Liver (tissue), 9 donors: ENCODE data around the gene SFMBT2. TPM values are rescaled to one million over a fixed set of nuclear protein-coding genes. Genes with fewer than 3 reads are reported as not detected.

ENCODE experiments used
- DNase-seq: peaks from one replicate; pipeline ENCODE4 v3.0.0-alpha.2; 2017; ENCODE audit warnings: low spot score
- H3K27ac ChIP-seq, 2 donors: one replicate each; pipeline ENCODE4 v1.7.0; 2013; ENCODE audit warnings: inconsistent platforms in 2 of 2, low read length in 2 of 2, control low read depth in 1 of 2, low read depth in 1 of 2, mild to moderate bottlenecking in 1 of 2
- H3K27me3 ChIP-seq, 4 donors: one replicate each; pipeline versions ENCODE4 v1.6.1 to v1.7.0; 2013; ENCODE audit warnings: low read length in 3 of 4, inconsistent platforms in 1 of 4, mild to moderate bottlenecking in 1 of 4, moderate library complexity in 1 of 4; ENCODE audit not compliant: control insufficient read depth in 4 of 4, insufficient read depth in 4 of 4
- H3K36me3 ChIP-seq, 4 donors: one replicate each; pipeline versions ENCODE4 v1.6.1 to v1.7.0; 2013; ENCODE audit warnings: low read length in 3 of 4, mild to moderate bottlenecking in 3 of 4, low read depth in 1 of 4, moderate library complexity in 1 of 4; ENCODE audit not compliant: control insufficient read depth in 4 of 4, insufficient read depth in 3 of 4
- H3K4me1 ChIP-seq, 4 donors: one replicate each; pipeline versions ENCODE4 v1.6.1 to v1.7.0; 2013; ENCODE audit warnings: low read length in 3 of 4, mild to moderate bottlenecking in 3 of 4, moderate library complexity in 1 of 4; ENCODE audit not compliant: control insufficient read depth in 4 of 4, insufficient read depth in 4 of 4
- H3K4me3 ChIP-seq, 3 donors: one replicate each; pipeline versions ENCODE4 v1.6.1 to v1.7.0; 2013; ENCODE audit warnings: low read length in 3 of 3, control low read depth in 1 of 3, low read depth in 1 of 3, mild to moderate bottlenecking in 1 of 3
- H3K9ac ChIP-seq, 2 donors: one replicate each; pipeline ENCODE4 v1.7.0; 2013; ENCODE audit warnings: low read length in 2 of 2, mild to moderate bottlenecking in 2 of 2, moderate library complexity in 2 of 2, control low read depth in 1 of 2, low read depth in 1 of 2
- H3K9me3 ChIP-seq, 4 donors: one replicate each; pipeline versions ENCODE4 v1.6.1 to v1.7.0; 2013; ENCODE audit warnings: low read length in 3 of 4; ENCODE audit not compliant: control insufficient read depth in 4 of 4
- FOXA2 ChIP-seq: IDR thresholded peaks from 2 replicates; pipeline ENCODE4 v1.6.1; 2016; ENCODE audit warnings: antibody characterized with exemption
- GABPA ChIP-seq, 2 donors: IDR thresholded peaks in 1 of 2; conservative IDR thresholded peaks in 1 of 2; 2 replicates each; pipeline ENCODE4 v1.6.1; 2016; ENCODE audit warnings: antibody characterized with exemption in 2 of 2, mild to moderate bottlenecking in 1 of 2, moderate library complexity in 1 of 2
- HNF4A ChIP-seq, 2 donors: conservative IDR thresholded peaks; 2 replicates each; pipeline ENCODE4 v1.6.1; 2016; ENCODE audit warnings: antibody characterized with exemption in 2 of 2, mild to moderate bottlenecking in 2 of 2
- JUND ChIP-seq, 2 donors: IDR thresholded peaks; 2 replicates each; pipeline ENCODE4 v1.6.1; 2016; ENCODE audit warnings: antibody characterized with exemption in 2 of 2
- RAD21 ChIP-seq, 2 donors: IDR thresholded peaks; 2 replicates each; pipeline ENCODE4 v1.6.1; 2016; ENCODE audit warnings: antibody characterized with exemption in 2 of 2, mild to moderate bottlenecking in 2 of 2
- RXRA ChIP-seq, 2 donors: IDR thresholded peaks; 2 replicates each; pipeline ENCODE4 v1.6.1; 2017 to 2018; ENCODE audit warnings: antibody characterized with exemption in 2 of 2, mild to moderate bottlenecking in 1 of 2
- TAF1 ChIP-seq: conservative IDR thresholded peaks from 2 replicates; pipeline ENCODE4 v1.6.1; 2016; ENCODE audit warnings: antibody characterized with exemption, mild to moderate bottlenecking
- YY1 ChIP-seq: IDR thresholded peaks from 2 replicates; pipeline ENCODE4 v1.6.1; 2016; ENCODE audit warnings: antibody characterized with exemption, mild to moderate bottlenecking
- WGBS: extraction: QIAGEN DNeasy Blood & Tissue Kit; methylation state at CpG from one replicate; pipeline ENCODE4 v1.1.7; 2013; 5-methylcytosine and 5-hydroxymethylcytosine counted together
- polyA plus RNA-seq, 2 donors: library from polyadenylated mRNA; stranded (reverse) in 1 of 2; unstranded in 1 of 2; fragments of 200-250 nt in 1 of 2; fragments of >200 nt in 1 of 2; fragmentation: Nextera tagmentation in 1 of 2; extraction: Ambion mirVana in 1 of 2; gene quantifications; one replicate each; pipeline versions ENCODE4 v1.2.1 to v1.2.3, GENCODE V29; 2013 to 2015
- total RNA-seq, 2 donors: library from RNA; depleted of rRNA; stranded (reverse); fragments of >200 nt; gene quantifications; one replicate each; pipeline ENCODE4 v1.2.3, GENCODE V29; 2014
- TF ChIP-seq, protein P1 (sequence below): IDR thresholded peaks from 2 replicates; pipeline ENCODE4 v1.6.1; 2016; ENCODE audit warnings: antibody characterized with exemption, mild to moderate bottlenecking
- TF ChIP-seq, protein P2 (sequence below): fragments of 150-350 bp; IDR thresholded peaks from 2 replicates; pipeline ENCODE4 v1.5.1; 2017; ENCODE audit warnings: improper control_type of control experiment, low read depth, low read length; ENCODE audit not compliant: missing input control
- TF ChIP-seq, protein P3 (sequence below): IDR thresholded peaks from 2 replicates; pipeline ENCODE4 v1.6.1; 2016; ENCODE audit warnings: antibody characterized with exemption
- donor health status: healthy.
- donor health status: healthy.
- donor health status: healthy.
- donor health status: healthy.
- donor health status: healthy.

Gene SFMBT2
- total RNA-seq, result 1 to 10 TPM; 2.3 to 2.8 TPM
- under 1 TPM; 0.46 to 0.76 TPM for polyA plus RNA-seq

DNA sequence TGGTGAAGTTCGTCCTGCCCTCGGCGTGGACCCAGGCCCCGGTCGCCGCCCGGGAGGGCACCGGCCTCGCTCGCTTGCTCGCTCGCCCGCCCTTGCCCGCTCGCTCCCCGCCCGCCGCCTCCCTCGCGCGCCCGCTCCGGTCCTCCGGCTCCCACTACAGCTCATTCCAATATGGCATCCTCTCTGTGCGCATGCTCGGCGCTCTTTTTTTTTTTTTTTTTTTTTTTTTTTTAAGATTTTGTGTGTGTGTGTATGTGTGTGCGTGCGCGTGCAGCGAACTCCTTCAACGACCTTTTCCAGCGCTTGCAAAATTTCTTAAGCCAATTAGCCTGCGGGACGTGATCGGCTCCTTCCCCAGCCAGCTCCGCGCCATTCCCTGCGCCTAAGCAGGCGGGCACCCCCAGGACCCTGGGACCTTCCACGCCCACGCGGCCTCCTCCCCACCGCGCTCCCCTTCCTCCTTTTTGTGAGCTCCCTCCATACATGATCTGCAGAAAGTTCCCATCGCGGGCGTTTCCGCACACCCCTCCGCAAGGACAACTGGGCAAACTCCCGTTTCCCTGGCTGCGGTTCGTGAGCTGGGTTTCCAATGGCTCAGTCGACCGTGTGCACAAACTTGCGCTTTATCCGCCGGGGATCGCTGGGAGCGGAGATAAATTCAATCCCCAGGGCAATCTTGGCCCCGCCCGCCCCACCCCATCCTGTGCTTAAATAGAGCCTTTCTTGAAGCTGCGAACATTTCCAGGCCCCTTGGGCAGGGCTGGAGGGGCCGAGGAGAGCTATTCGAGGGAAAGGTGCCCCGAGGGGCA is at the start of gene SFMBT2:
TSS of gene SFMBT2 (minus strand) at position 173 of the 809 bp plus-strand sequence. CDS start 29,136 bp downstream, outside the sequence.
- Histone ChIP-seq H3K27ac (peak within 1 kb of the TSS; percentile 21 to 69), H3K9me3 (no peaks in the 10 kb centered on the region), H3K4me3 (peak within 1 kb of the TSS; percentile 60 to 76 (median 69)), H3K27me3 (peaks cover 0 to 8% (median under 1%) of the 10 kb centered on the region in 4 donors), H3K9ac (no peak within 1 kb of the TSS), H3K36me3 (no peaks in the 10 kb centered on the region), H3K4me1 (peaks cover 11 to 54% (median 34%) of the 10 kb centered on the region in 4 donors)
- TF ChIP-seq FOXA2 (no peak), RAD21 (IDR thresholded peaks at IDR 0.05) (peak in 1 of 2 donors; percentile 20), YY1 (peak; percentile 63)
- TF ChIP-seq, protein P1, sequence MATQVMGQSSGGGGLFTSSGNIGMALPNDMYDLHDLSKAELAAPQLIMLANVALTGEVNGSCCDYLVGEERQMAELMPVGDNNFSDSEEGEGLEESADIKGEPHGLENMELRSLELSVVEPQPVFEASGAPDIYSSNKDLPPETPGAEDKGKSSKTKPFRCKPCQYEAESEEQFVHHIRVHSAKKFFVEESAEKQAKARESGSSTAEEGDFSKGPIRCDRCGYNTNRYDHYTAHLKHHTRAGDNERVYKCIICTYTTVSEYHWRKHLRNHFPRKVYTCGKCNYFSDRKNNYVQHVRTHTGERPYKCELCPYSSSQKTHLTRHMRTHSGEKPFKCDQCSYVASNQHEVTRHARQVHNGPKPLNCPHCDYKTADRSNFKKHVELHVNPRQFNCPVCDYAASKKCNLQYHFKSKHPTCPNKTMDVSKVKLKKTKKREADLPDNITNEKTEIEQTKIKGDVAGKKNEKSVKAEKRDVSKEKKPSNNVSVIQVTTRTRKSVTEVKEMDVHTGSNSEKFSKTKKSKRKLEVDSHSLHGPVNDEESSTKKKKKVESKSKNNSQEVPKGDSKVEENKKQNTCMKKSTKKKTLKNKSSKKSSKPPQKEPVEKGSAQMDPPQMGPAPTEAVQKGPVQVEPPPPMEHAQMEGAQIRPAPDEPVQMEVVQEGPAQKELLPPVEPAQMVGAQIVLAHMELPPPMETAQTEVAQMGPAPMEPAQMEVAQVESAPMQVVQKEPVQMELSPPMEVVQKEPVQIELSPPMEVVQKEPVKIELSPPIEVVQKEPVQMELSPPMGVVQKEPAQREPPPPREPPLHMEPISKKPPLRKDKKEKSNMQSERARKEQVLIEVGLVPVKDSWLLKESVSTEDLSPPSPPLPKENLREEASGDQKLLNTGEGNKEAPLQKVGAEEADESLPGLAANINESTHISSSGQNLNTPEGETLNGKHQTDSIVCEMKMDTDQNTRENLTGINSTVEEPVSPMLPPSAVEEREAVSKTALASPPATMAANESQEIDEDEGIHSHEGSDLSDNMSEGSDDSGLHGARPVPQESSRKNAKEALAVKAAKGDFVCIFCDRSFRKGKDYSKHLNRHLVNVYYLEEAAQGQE, result no peak
- TF ChIP-seq, protein P2, sequence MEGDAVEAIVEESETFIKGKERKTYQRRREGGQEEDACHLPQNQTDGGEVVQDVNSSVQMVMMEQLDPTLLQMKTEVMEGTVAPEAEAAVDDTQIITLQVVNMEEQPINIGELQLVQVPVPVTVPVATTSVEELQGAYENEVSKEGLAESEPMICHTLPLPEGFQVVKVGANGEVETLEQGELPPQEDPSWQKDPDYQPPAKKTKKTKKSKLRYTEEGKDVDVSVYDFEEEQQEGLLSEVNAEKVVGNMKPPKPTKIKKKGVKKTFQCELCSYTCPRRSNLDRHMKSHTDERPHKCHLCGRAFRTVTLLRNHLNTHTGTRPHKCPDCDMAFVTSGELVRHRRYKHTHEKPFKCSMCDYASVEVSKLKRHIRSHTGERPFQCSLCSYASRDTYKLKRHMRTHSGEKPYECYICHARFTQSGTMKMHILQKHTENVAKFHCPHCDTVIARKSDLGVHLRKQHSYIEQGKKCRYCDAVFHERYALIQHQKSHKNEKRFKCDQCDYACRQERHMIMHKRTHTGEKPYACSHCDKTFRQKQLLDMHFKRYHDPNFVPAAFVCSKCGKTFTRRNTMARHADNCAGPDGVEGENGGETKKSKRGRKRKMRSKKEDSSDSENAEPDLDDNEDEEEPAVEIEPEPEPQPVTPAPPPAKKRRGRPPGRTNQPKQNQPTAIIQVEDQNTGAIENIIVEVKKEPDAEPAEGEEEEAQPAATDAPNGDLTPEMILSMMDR, result peak; percentile 3
- DNase-seq, result peak; percentile 59
- 2% methylated on average over 66 of the region's 66 CpGs for WGBS

DNA sequence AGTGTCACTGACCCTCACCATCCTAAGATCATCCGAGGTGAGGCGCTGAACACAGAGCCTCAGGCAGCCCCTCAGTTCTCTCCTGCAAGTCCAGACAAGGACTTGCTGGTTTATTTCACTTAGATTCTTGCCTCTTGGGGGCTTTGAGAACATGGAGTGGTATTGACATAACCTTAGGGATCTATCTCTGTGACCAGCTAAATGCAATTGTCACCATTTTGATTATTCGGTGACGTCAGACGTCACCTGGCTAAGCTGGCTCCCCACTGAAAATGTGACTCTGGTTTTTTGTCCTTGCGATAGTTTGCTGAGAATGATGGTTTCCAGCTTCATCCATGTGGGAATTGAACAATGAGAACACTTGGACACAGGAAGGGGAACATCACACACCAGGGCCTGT is 49.2 kb upstream of the SFMBT2 start:
- Histone ChIP-seq H3K36me3 (no peaks in the 10 kb centered on the region), H3K27ac (no peak overlapping the region), H3K4me3 (no peak overlapping the region), H3K9ac (no peak overlapping the region), H3K4me1 (no peaks in the 10 kb centered on the region), H3K27me3 (peaks cover 0 to 5% (median 0%) of the 10 kb centered on the region in 4 donors), H3K9me3 (no peaks in the 10 kb centered on the region)
- WGBS, result 84% methylated on average over 6 of the region's 6 CpGs
- DNase-seq, result no peak
- TF ChIP-seq JUND (IDR thresholded peaks at IDR 0.05) (no peak), HNF4A (conservative IDR thresholded peaks at IDR 0.05) (no peak), RXRA (IDR thresholded peaks at IDR 0.05) (no peak), GABPA (IDR thresholded peaks at IDR 0.05 in 1 of 2, conservative IDR thresholded peaks at IDR 0.05 in 1 of 2) (no peak), TAF1 (no peak)
- TF ChIP-seq, protein P3, sequence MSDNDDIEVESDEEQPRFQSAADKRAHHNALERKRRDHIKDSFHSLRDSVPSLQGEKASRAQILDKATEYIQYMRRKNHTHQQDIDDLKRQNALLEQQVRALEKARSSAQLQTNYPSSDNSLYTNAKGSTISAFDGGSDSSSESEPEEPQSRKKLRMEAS, result no peak
